Right lobe of liver (tissue), 4 donors: Measurements from ENCODE around the gene FGR.

Experiments used
- CTCF ChIP-seq, 4 donors: fragments of 200-600 bp in 3 of 4; fragments of 450-650 bp in 1 of 4; IDR thresholded peaks; one replicate each; pipeline versions ENCODE4 v1.5.1 to v1.8.0; 2016 to 2022; ENCODE audit warnings: antibody characterized with exemption in 4 of 4, mild to moderate bottlenecking in 2 of 4
- POLR2A ChIP-seq: fragments of 450-650 bp; IDR thresholded peaks from one replicate; pipeline ENCODE4 v1.6.1; 2017; ENCODE audit warnings: antibody characterized with exemption, mild to moderate bottlenecking
- donor health status: DM: no; HTN: no; CAD: no.
- donor health status: DM: no; HTN: no; CAD: no.
- donor health status: DM: no; HTN: yes; CAD: no.

- TF ChIP-seq CTCF (IDR thresholded peaks at IDR 0.05) (peak in 3 of 4 donors; percentile 8 to 30 (median 9)), POLR2A (no peak)
Observed at GRCh38 chr1:27575840-27576331, 59.1 kb downstream of the FGR start.
